Measurements from ENCODE around the gene RBM22.
A peak's percentile ranks its signal among the peaks of the same experiment; 100 is the strongest.

The RBM22 gene

GRCh38 chr5:150671509-150672236, 29.2 kb downstream of the RBM22 start:
- Mint-ChIP-seq H3K4me1 (peaks cover 31% of the 10 kb centered on the region), H3K9me3 (no peaks in the 10 kb centered on the region), H3K4me3 (peak overlapping the region; percentile 85 to 89 (median 89)), H3K36me3 (ENCODE audit: low read depth) (no peaks in the 10 kb centered on the region), H3K27me3 (ENCODE audit: low read depth) (peaks cover 8% of the 10 kb centered on the region), H3K27ac (peak overlapping the region; percentile 50 to 96 (median 81))
- TF ChIP-seq CTCF (IDR thresholded peaks at IDR 0.05; ENCODE audit: unreplicated experiment in 3 of 3), result no peak

GRCh38 chr5:150670948-150671310, 29.9 kb downstream of the RBM22 start:
- Mint-ChIP-seq H3K4me3 (peak overlapping the region; percentile 78 to 89 (median 86)), H3K27me3 (ENCODE audit: low read depth) (peaks cover 8% of the 10 kb centered on the region), H3K4me1 (peaks cover 31% of the 10 kb centered on the region), H3K9me3 (no peaks in the 10 kb centered on the region), H3K27ac (peak overlapping the region in 2 of 3 experiments; percentile 72 to 77), H3K36me3 (ENCODE audit: low read depth) (no peaks in the 10 kb centered on the region)
- TF ChIP-seq CTCF (IDR thresholded peaks at IDR 0.05; ENCODE audit: unreplicated experiment in 3 of 3), result no peak

GRCh38 chr5:150670275-150670947, 30.5 kb downstream of the RBM22 start:
- peak overlapping the region in 2 of 3 experiments; percentile 72 to 77 for H3K27ac Mint-ChIP-seq
- no peak for TF ChIP-seq CTCF (IDR thresholded peaks at IDR 0.05; ENCODE audit: unreplicated experiment in 3 of 3)
- H3K27me3 Mint-ChIP-seq (ENCODE audit: low read depth), result peaks cover 8% of the 10 kb centered on the region
- peaks cover 31% of the 10 kb centered on the region for H3K4me1 Mint-ChIP-seq
- H3K4me3 Mint-ChIP-seq, result peak overlapping the region; percentile 78 to 89 (median 86)
- no peaks in the 10 kb centered on the region for H3K9me3 Mint-ChIP-seq
- no peaks in the 10 kb centered on the region for H3K36me3 Mint-ChIP-seq (ENCODE audit: low read depth)

GRCh38 chr5:150665044-150665443, 35.8 kb downstream of the RBM22 start:
- Mint-ChIP-seq H3K4me1 (peaks cover 21% of the 10 kb centered on the region), H3K27ac (no peak overlapping the region), H3K4me3 (no peak overlapping the region), H3K27me3 (ENCODE audit: low read depth) (peaks cover 9% of the 10 kb centered on the region), H3K36me3 (ENCODE audit: low read depth) (no peaks in the 10 kb centered on the region), H3K9me3 (no peaks in the 10 kb centered on the region)
- no peak for TF ChIP-seq CTCF (IDR thresholded peaks at IDR 0.05; ENCODE audit: unreplicated experiment in 3 of 3)

- H3K36me3 Mint-ChIP-seq (ENCODE audit: low read depth), result no peaks in the 10 kb centered on the region
- no peak for TF ChIP-seq CTCF (IDR thresholded peaks at IDR 0.05; ENCODE audit: unreplicated experiment in 3 of 3)
- H3K4me1 Mint-ChIP-seq, result peaks cover 28% of the 10 kb centered on the region
- no peaks in the 10 kb centered on the region for H3K9me3 Mint-ChIP-seq
- no peak overlapping the region for H3K27ac Mint-ChIP-seq
- peaks cover 9% of the 10 kb centered on the region for H3K27me3 Mint-ChIP-seq (ENCODE audit: low read depth)
- no peak overlapping the region for H3K4me3 Mint-ChIP-seq
Observed at GRCh38 chr5:150663936-150664335, 36.9 kb downstream of the RBM22 start.

Data from nephron (organoid).